DOHH2 (cell line): Measurements from ENCODE around the gene ISL2.
A peak's percentile ranks its signal among the peaks of the same experiment; 100 is the strongest.

Source experiments
- H3F3A ChIP-seq: fragments of 200-600 bp; sonication (generic), shearing (Covaris generic); 2 replicates; pipeline ENCODE4 v1.6.0; 2016; ENCODE audit warnings: antibody characterized with exemption, mild to moderate bottlenecking; ENCODE audit not compliant: control insufficient read depth, insufficient read depth
- H3K27ac ChIP-seq: fragments of 200-600 bp; sonication (generic); 2 replicates; pipeline ENCODE4 v1.5.1; 2014; ENCODE audit warnings: low read depth, mild to moderate bottlenecking, low read length, moderate library complexity
- H3K27me3 ChIP-seq: fragments of 200-600 bp; sonication (generic); 2 replicates; pipeline ENCODE4 v1.6.1; 2014; ENCODE audit warnings: mild to moderate bottlenecking, low read length, mixed read lengths; ENCODE audit not compliant: control insufficient read depth
- H3K36me3 ChIP-seq: fragments of 200-600 bp; sonication (generic); 2 replicates; pipeline ENCODE4 v1.6.1; 2014; ENCODE audit warnings: mild to moderate bottlenecking, low read length, moderate library complexity, mixed read lengths; ENCODE audit not compliant: control insufficient read depth
- H3K4me1 ChIP-seq: fragments of 200-600 bp; sonication (generic); 2 replicates; pipeline ENCODE4 v1.6.1; 2014; ENCODE audit warnings: mild to moderate bottlenecking, low read length, mixed read lengths; ENCODE audit not compliant: control insufficient read depth
- H3K4me2 ChIP-seq: fragments of 200-600 bp; sonication (generic); 2 replicates; pipeline ENCODE4 v1.6.0; 2014; ENCODE audit warnings: mild to moderate bottlenecking, low read length, moderate library complexity
- H3K4me3 ChIP-seq: fragments of 200-600 bp; sonication (generic); 2 replicates; pipeline ENCODE4 v1.5.1; 2014; ENCODE audit warnings: mild to moderate bottlenecking, low read length, mixed read lengths
- H3K79me2 ChIP-seq: fragments of 200-600 bp; sonication (generic); 2 replicates; pipeline ENCODE4 v1.6.1; 2014; ENCODE audit warnings: mild to moderate bottlenecking, low read length, mixed read lengths; ENCODE audit not compliant: control insufficient read depth
- H3K9me2 ChIP-seq: fragments of 200-600 bp; sonication (generic); replicated peaks from 2 replicates; pipeline ENCODE4 v1.6.1; 2014; ENCODE audit warnings: mild to moderate bottlenecking, low read length, mixed read lengths; ENCODE audit not compliant: control insufficient read depth
- H3K9me3 ChIP-seq: fragments of 200-600 bp; sonication (generic); 2 replicates; pipeline ENCODE4 v1.6.1; 2014; ENCODE audit warnings: antibody characterized with exemption, low read length, mixed read lengths; ENCODE audit not compliant: control insufficient read depth, insufficient read depth
- H4K20me1 ChIP-seq: fragments of 200-600 bp; sonication (generic); 2 replicates; pipeline ENCODE4 v1.6.0; 2014; ENCODE audit warnings: low read depth, mild to moderate bottlenecking, antibody characterized with exemption, low read length, moderate library complexity; ENCODE audit not compliant: control insufficient read depth, insufficient read depth
- CTCF ChIP-seq: fragments of 200-600 bp; sonication (generic); IDR thresholded peaks from one replicate; pipeline ENCODE4 v1.5.1; 2014; ENCODE audit warnings: antibody characterized with exemption, mild to moderate bottlenecking, low read depth, low read length; ENCODE audit not compliant: poor library complexity, severe bottlenecking
- EZH2phosphoT487 ChIP-seq: fragments of 200-600 bp; sonication (generic); IDR thresholded peaks from 2 replicates; pipeline ENCODE4 v1.6.1; 2017; ENCODE audit warnings: borderline replicate concordance, mild to moderate bottlenecking, antibody characterized with exemption, low read length, moderate library complexity, mixed read lengths

The ISL2 gene

GRCh38 chr15:76340803-76341365 lies 4.3 kb downstream of the ISL2 start:
- TF ChIP-seq EZH2phosphoT487 (no peak), CTCF (no peak)
- Histone ChIP-seq H3K4me1 (peaks cover 36% of the 10 kb centered on the region), H3K9me2 (no peaks in the 10 kb centered on the region), H3K79me2 (peaks cover 39% of the 10 kb centered on the region), H4K20me1 (peaks cover 8% of the 10 kb centered on the region; the same call in 1 of the 2 replicates), H3K4me2 (peak overlapping the region; percentile 72), H3K27ac (no peak overlapping the region), H3K36me3 (peaks cover 23% of the 10 kb centered on the region), H3K4me3 (peak overlapping the region; percentile 90; the same call in 1 of the 2 replicates), H3K27me3 (peaks cover 12% of the 10 kb centered on the region), H3F3A (peaks cover 13% of the 10 kb centered on the region), H3K9me3 (no peaks in the 10 kb centered on the region)

GRCh38 chr15:76341366-76342057 lies 4.9 kb downstream of the ISL2 start:
- Histone ChIP-seq H3K36me3 (peaks cover 23% of the 10 kb centered on the region), H3K27me3 (peaks cover 17% of the 10 kb centered on the region), H3K4me2 (no peak overlapping the region), H3K4me1 (peaks cover 37% of the 10 kb centered on the region), H3K9me2 (no peaks in the 10 kb centered on the region), H3K27ac (no peak overlapping the region), H3K79me2 (peaks cover 39% of the 10 kb centered on the region), H3K9me3 (no peaks in the 10 kb centered on the region), H4K20me1 (peaks cover 8% of the 10 kb centered on the region; the same call in 1 of the 2 replicates), H3K4me3 (no peak overlapping the region), H3F3A (peaks cover 11% of the 10 kb centered on the region)
- no peak for TF ChIP-seq EZH2phosphoT487
- TF ChIP-seq CTCF, result no peak

- TF ChIP-seq EZH2phosphoT487 (no peak), CTCF (no peak)
- no peak overlapping the region for H3K4me2 ChIP-seq
- no peaks in the 10 kb centered on the region for H3K9me2 ChIP-seq
- H3K9me3 ChIP-seq, result no peaks in the 10 kb centered on the region
- H3K4me3 ChIP-seq, result no peak overlapping the region
- peaks cover 17% of the 10 kb centered on the region for H3K27me3 ChIP-seq
- peaks cover 7% of the 10 kb centered on the region for H3F3A ChIP-seq
- H3K36me3 ChIP-seq, result peaks cover 23% of the 10 kb centered on the region
- peaks cover 8% of the 10 kb centered on the region; the same call in 1 of the 2 replicates for H4K20me1 ChIP-seq
- H3K79me2 ChIP-seq, result peaks cover 35% of the 10 kb centered on the region
- H3K27ac ChIP-seq, result no peak overlapping the region
- peaks cover 37% of the 10 kb centered on the region for H3K4me1 ChIP-seq
Measured at GRCh38 chr15:76342058-76342381, 5.4 kb downstream of the ISL2 start.
